NCI-H1436 (cell line): ENCODE measurements around the gene PUM2.
"Not testable (repeated sequence)": the region's sequence is repeated elsewhere in the genome, so short reads cannot be mapped to it uniquely, and the experiment has no call there.

Experiments used
- DNase-seq: peaks from one replicate; lab custom pipeline; 2025; lab: John Stamatoyannopoulos, UW

The PUM2 gene

GRCh38 chr2:20368706-20369105 lies 18.1 kb upstream of the PUM2 start:
- DNase-seq, result no peak

DNA sequence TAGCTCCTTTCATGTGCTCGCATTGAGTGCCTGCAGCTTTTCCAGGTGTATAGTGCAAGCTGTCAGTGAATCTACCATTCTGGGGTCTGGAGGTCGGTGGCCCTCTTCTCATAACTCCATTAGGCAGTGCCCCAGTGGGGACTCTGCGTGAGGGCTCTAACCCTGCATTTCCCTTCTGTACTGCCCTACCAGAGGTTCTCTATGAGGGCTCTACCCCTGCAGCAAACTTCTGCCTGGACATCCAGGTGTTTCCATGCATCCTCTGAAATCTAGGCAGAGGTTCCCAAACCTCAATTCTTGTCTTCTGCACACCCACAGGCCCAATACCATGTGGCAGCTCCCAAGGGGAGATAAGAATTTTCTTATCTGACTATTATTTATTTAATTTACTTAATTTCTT lies 17.3 kb upstream of the PUM2 start:
- not testable (repeated sequence) for DNase-seq

DNA sequence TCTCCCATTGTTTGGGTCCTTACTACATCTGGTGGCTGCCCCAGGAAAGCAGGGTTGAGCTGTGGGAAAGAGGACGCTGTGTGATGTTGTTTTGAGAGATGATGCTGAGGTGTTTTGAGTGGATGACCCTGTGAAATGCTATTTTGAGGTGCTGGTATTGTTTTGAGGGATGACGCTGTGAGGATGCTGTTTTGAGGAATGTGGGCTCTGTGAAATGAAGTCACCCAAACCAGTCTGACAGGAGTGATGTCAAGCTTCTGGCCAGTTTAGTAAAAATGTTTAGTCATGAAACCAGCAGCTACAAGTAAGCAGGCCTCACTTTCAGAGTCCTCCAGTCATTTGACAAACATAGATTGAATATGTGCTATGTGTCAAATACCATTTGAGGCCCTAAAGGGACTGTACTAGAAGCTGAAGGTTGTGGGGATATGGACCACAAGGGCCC lies 16.1 kb upstream of the PUM2 start:
- DNase-seq, result no peak

- DNase-seq, result no peak
These were observed 14.7 kb upstream of the PUM2 start for GRCh38 chr2:20365249-20365817.

GRCh38 chr2:20363578-20363977 lies 12.9 kb upstream of the PUM2 start:
- no peak for DNase-seq

DNA sequence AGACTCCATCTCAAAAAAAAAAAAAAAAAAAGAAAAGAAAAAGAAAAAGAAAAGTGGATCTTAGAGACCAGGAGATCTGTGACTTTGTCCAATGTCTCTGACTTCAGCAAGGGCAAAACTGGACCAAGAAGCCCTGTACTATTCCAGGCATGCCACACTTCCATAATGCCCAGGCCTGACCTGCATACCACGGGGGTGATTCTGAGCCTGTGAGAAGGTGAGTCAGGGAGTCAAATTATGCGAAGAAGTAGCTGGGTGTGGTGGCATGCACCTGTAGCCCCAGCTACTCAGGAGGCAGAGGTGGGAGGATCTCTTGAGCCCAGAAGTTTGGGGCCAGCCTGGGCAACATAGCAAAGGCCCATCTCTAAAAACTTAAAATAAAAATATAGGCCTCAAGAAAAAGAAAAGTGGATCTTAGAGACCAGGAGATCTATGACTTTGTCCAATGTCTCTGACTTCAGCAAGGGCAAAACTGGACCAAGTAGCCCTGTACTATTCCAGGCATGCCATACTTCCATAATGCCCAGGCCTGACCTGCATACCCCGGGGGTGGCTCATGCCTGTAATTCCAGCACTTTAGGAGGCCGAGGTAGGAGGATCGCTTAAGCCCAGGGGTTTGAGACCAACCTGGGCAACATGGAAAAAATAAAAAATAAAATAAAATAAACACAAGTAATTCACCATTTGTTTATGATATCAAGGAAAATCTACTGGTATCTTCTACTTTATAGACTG lies 12.2 kb upstream of the PUM2 start:
- no peak for DNase-seq

DNA sequence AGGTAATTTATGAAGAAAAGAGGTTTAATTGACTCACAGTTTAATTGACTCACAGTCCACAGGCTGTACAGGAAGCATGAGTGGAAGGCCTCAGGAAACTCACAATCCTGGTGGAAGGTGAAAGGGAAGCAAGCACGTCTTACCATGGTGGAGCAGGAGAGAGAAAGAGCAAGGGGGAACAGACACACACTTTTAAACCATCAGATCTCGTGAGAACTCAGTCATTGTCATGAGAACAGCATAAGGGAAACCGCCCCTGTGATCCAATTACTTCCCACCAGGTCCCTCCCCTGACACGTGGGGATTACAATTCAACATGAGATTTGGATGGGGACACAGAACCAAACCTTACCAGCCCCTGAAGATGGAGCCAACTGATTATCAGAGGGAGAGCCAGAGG lies 11.2 kb upstream of the PUM2 start:
- DNase-seq, result no peak

- DNase-seq, result no peak
These were observed 8.5 kb upstream of the PUM2 start for GRCh38 chr2:20359096-20359495.

GRCh38 chr2:20357638-20358389 lies 7.2 kb upstream of the PUM2 start:
- DNase-seq, result no peak

DNA sequence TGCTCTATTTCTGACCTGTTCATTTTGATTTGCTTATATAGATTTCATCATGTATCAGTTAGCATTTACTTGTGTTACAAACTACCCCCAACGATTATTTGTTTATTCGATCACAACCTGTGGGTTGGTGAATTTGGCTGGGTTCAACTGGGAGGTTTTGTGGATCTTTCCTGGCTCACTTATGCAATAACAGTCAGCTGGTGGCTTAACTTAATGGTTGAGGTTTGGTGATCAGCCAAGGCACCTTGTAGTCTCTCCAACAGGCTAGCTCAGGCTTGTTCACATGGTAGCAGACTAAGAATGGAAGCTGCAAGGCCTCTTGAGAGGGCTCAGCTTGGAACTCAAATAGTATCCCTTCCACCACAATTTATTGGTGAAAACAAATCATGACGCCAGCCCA lies 5.4 kb upstream of the PUM2 start:
- no peak for DNase-seq

DNA sequence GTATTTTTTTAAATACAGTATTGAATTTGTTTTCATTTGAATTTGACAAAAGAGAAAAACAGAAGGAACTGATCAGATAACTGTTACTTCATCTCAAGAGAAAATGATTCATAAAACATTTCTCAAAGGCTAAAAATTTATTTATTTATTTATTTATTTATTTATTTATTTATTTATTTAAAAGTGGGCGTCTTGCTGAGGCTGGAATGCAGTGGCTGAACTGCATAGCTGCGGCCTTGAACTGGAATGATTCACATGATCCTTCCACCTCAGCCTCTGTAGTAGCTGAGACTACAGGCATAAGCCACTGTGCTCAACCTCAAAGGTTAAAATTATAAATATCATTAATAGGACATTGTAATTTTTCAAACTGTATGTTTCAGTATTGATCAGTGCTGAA lies 4.5 kb upstream of the PUM2 start:
- no peak for DNase-seq

GRCh38 chr2:20353241-20353992 lies 2.8 kb upstream of the PUM2 start:
- DNase-seq, result peak; percentile 53

- DNase-seq, result no peak
These were observed 2.1 kb upstream of the PUM2 start for GRCh38 chr2:20352581-20353216.

DNA sequence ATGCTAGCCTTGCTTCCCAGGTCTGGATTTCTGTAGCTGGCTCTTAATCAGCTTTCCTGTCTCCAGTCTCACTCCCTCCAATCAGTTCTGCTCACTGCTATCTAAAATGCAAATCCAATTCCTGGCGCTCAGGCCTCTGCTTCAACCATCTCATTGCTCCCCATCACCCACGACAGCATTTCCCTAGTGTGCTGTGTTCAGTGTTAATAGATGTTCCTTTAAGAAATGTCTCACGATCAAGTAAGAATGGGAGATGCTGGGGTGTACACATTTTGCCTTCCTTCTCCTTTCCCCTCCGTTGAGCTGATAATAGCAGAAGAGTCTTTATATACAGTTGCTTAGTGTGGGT lies 1.6 kb upstream of the PUM2 start:
- no peak for DNase-seq

- DNase-seq, result no peak
These were observed 1.0 kb upstream of the PUM2 start for GRCh38 chr2:20351555-20352229.

DNA sequence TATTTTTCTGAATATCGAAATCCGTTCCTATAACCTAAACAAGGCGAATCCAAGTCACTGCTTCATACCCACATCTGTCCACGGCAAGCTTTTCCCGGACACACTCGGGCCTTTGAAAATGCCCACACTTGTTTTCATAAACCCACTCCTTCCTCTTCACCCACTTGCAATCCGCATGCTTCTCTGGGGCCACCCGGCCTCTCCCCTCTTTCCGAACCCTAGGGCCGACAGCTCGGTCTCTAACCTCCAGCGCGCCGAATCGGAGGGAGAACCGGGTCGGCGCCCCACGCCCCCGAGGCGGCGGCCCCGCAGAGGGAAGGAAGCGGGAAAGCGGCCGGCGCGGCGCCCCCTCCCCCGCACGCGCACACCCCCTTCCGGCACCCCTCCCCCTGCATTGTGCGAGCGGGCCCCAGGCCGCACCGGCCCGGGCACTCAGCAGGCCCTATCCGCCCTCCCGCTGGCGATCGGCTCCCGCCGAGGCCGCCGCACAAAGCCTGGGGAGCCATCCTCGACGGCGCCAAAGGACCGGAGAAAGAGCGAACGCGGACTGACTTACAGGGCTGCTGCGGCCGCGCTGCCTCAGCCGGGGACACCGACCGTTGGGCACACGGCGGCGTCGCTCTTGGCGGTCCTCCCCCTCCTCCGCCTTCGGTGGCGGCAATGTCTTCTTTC lies 467 bp downstream of the PUM2 start:
- DNase-seq, result peak; percentile 54

GRCh38 chr2:20349513-20349921 lies 1.1 kb downstream of the PUM2 start:
- no peak for DNase-seq

- DNase-seq, result no peak
These were observed 2.1 kb downstream of the PUM2 start for GRCh38 chr2:20348542-20348941.

GRCh38 chr2:20346565-20347381 lies 3.9 kb downstream of the PUM2 start:
- DNase-seq, result no peak

DNA sequence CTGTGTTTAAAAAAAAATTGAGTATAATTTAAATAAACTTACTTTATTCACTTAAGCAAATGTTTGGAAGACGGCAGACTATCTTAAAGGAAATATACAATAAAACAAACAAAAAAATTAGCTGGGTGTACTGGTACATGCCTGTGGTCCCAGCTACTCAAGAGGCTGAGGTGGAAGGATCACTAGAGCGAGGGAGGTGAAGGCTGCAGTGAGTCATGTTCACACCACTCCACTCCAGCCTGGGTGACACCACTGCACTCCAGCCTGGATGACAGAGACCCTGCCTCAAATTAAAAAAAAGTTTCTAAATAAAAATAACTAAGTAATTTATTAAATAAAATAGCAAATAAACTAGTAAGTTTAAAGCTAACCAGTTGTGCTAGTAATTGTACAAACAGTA lies 7.5 kb downstream of the PUM2 start:
- DNase-seq, result no peak
